Measurements from ENCODE around the gene ZSWIM5. TPM values are rescaled to one million over a fixed set of nuclear protein-coding genes. Genes with fewer than 3 reads are reported as not detected.
"Not testable (repeated sequence)": the region's sequence is repeated elsewhere in the genome, so short reads cannot be mapped to it uniquely, and the experiment has no call there.

Gene ZSWIM5
- total and polyA plus RNA-seq, 2 donors (not counting 1 experiment from before 2014, with no cell fraction given): 0.36 to 1.7 TPM

GRCh38 chr1:45105486-45106155 lies 100.8 kb downstream of the ZSWIM5 start:
- intact Hi-C loops (cut with micrococcal nuclease); H3K4me1 ChIP-seq (ENCODE audit: control insufficient read depth in 2 of 2, insufficient read depth in 2 of 2, low read length in 2 of 2); H4K20me1 ChIP-seq (ENCODE audit: control insufficient read depth, insufficient read depth, low read length, poor library complexity, severe bottlenecking); ATAC-seq (ENCODE audit: low read depth); H3K9me3 Mint-ChIP-seq (ENCODE audit: insufficient read depth); H2AFZ ChIP-seq (ENCODE audit: insufficient read depth, low read depth, low read length, poor library complexity, severe bottlenecking); POLR2A ChIA-PET; H3K4me3 Mint-ChIP-seq; H3K4me2 ChIP-seq (replicated peaks; ENCODE audit: low read depth, low read length, poor library complexity, severe bottlenecking); DNase-seq; H3K27ac Mint-ChIP-seq; H3K27me3 ChIP-seq (replicated peaks in 1 of 4; ENCODE audit: control extremely low read depth in 1 of 4, control insufficient read depth in 3 of 4, insufficient read depth in 4 of 4, low read length in 3 of 4); H3K36me3 ChIP-seq (replicated peaks in 1 of 2; ENCODE audit: control extremely low read depth in 1 of 2, control insufficient read depth in 1 of 2, extremely low read depth in 1 of 2, insufficient read depth in 2 of 2, low read length in 1 of 2); H3K4me3 ChIP-seq (ENCODE audit: control extremely low read depth in 1 of 5, extremely low read depth in 1 of 5, insufficient read depth in 1 of 5, low read depth in 2 of 5, low read length in 4 of 5); H3K9ac ChIP-seq (ENCODE audit: low read length); H3K79me2 ChIP-seq (ENCODE audit: control insufficient read depth, insufficient read depth, low read length); H3K27ac ChIP-seq (ENCODE audit: low read length in 2 of 2); H3K4me1 Mint-ChIP-seq; H3K27me3 Mint-ChIP-seq; CTCF ChIA-PET: not testable (repeated sequence)
- 98% methylated on average over 35 of the region's 43 CpGs for WGBS (ENCODE audit: insufficient coverage)
- peaks cover 0 to 15% (median 0%) of the 10 kb centered on the region in 3 donors for H3K9me3 ChIP-seq (ENCODE audit: control extremely low read depth in 1 of 3, control insufficient read depth in 2 of 3, insufficient read depth in 1 of 3, low read length in 2 of 3)

GRCh38 chr1:45103534-45103933 lies 102.9 kb downstream of the ZSWIM5 start:
- H3K4me3 Mint-ChIP-seq: no peak overlapping the region
- TF ChIP-seq EZH2 (IDR thresholded peaks at IDR 0.05; ENCODE audit: borderline replicate concordance, insufficient read depth, low read depth, low read length, poor library complexity, severe bottlenecking): no peak
- TF ChIP-seq, protein P1, sequence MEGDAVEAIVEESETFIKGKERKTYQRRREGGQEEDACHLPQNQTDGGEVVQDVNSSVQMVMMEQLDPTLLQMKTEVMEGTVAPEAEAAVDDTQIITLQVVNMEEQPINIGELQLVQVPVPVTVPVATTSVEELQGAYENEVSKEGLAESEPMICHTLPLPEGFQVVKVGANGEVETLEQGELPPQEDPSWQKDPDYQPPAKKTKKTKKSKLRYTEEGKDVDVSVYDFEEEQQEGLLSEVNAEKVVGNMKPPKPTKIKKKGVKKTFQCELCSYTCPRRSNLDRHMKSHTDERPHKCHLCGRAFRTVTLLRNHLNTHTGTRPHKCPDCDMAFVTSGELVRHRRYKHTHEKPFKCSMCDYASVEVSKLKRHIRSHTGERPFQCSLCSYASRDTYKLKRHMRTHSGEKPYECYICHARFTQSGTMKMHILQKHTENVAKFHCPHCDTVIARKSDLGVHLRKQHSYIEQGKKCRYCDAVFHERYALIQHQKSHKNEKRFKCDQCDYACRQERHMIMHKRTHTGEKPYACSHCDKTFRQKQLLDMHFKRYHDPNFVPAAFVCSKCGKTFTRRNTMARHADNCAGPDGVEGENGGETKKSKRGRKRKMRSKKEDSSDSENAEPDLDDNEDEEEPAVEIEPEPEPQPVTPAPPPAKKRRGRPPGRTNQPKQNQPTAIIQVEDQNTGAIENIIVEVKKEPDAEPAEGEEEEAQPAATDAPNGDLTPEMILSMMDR (IDR thresholded peaks at IDR 0.05): no peak
- Histone ChIP-seq H3K9ac (ENCODE audit: low read length) (no peak overlapping the region), H3K4me1 (ENCODE audit: control insufficient read depth in 2 of 2, insufficient read depth in 2 of 2, low read length in 2 of 2) (no peaks in the 10 kb centered on the region), H3K79me2 (ENCODE audit: control insufficient read depth, insufficient read depth, low read length) (no peaks in the 10 kb centered on the region), H3K36me3 (replicated peaks in 1 of 2; ENCODE audit: control extremely low read depth in 1 of 2, control insufficient read depth in 1 of 2, extremely low read depth in 1 of 2, insufficient read depth in 2 of 2, low read length in 1 of 2) (no peaks in the 10 kb centered on the region), H2AFZ (ENCODE audit: insufficient read depth, low read depth, low read length, poor library complexity, severe bottlenecking) (no peak overlapping the region), H3K4me2 (replicated peaks; ENCODE audit: low read depth, low read length, poor library complexity, severe bottlenecking) (no peak overlapping the region), H3K9me3 (ENCODE audit: control extremely low read depth in 1 of 3, control insufficient read depth in 2 of 3, insufficient read depth in 1 of 3, low read length in 2 of 3) (peaks cover 0 to 15% (median 0%) of the 10 kb centered on the region in 3 donors), H3K4me3 (ENCODE audit: control extremely low read depth in 1 of 5, extremely low read depth in 1 of 5, insufficient read depth in 1 of 5, low read depth in 2 of 5, low read length in 4 of 5) (no peak overlapping the region), H4K20me1 (ENCODE audit: control insufficient read depth, insufficient read depth, low read length, poor library complexity, severe bottlenecking) (no peaks in the 10 kb centered on the region), H3K27me3 (replicated peaks in 1 of 4; ENCODE audit: control extremely low read depth in 1 of 4, control insufficient read depth in 3 of 4, insufficient read depth in 4 of 4, low read length in 3 of 4) (no peaks in the 10 kb centered on the region), H3K27ac (ENCODE audit: low read length in 2 of 2) (no peak overlapping the region)
- DNase-seq: no peak
- intact Hi-C loops (cut with micrococcal nuclease): no loop called here
- H3K27me3 Mint-ChIP-seq: peaks cover 7% of the 10 kb centered on the region
- no peaks in the 10 kb centered on the region for H3K4me1 Mint-ChIP-seq
- no peaks in the 10 kb centered on the region for H3K9me3 Mint-ChIP-seq (ENCODE audit: insufficient read depth)
- no peak overlapping the region for H3K27ac Mint-ChIP-seq
- ChIA-PET CTCF (no interaction called here), POLR2A (interaction anchor here (0.6 kb wide), 1 partner anchor 12 kb away, joined by 5 read pairs; no protein-coding TSS in a partner anchor)
- no peak for ATAC-seq (ENCODE audit: low read depth)
